Upper lobe of left lung (tissue), 6 donors: Measurements from ENCODE around the gene FKBP1A. TPM values are rescaled to one million over a fixed set of nuclear protein-coding genes. Genes with fewer than 3 reads are reported as not detected.
"Not testable (repeated sequence)": the region's sequence is repeated elsewhere in the genome, so short reads cannot be mapped to it uniquely, and the experiment has no call there.

ENCODE experiments used
- ATAC-seq, 2 donors: fragments of 200-7000 bp; cut with Tn5 transposase; one replicate each; pipeline ENCODE4 v1.9.1; 2022; ENCODE audit warnings: mild to moderate bottlenecking in 2 of 2, moderate library complexity in 2 of 2; ENCODE audit not compliant: low FRiP score in 2 of 2
- DNase-seq, 2 donors: peaks; one replicate each; pipeline ENCODE4 v3.0.0-alpha.2; 2019 to 2020
- H3K27ac ChIP-seq, 4 donors: fragments of 200-600 bp; sonication (generic); one replicate each; pipeline ENCODE4 v1.5.1; 2016 to 2019
- H3K27me3 ChIP-seq, 4 donors: fragments of 200-600 bp; sonication (generic); one replicate each; pipeline ENCODE4 v1.5.1; 2017 to 2019
- H3K36me3 ChIP-seq, 4 donors: fragments of 200-600 bp; sonication (generic); one replicate each; pipeline ENCODE4 v1.5.1; 2016 to 2019
- H3K4me1 ChIP-seq, 4 donors: fragments of 200-600 bp; sonication (generic); one replicate each; pipeline ENCODE4 v1.5.1; 2018 to 2019
- H3K4me3 ChIP-seq, 4 donors: fragments of 200-600 bp; sonication (generic); one replicate each; pipeline ENCODE4 v1.5.1; 2017 to 2019; ENCODE audit warnings: mild to moderate bottlenecking in 2 of 4, moderate library complexity in 1 of 4
- H3K9me3 ChIP-seq, 4 donors: fragments of 200-600 bp; sonication (generic); one replicate each; pipeline ENCODE4 v1.5.1; 2018 to 2019
- EP300 ChIP-seq, 4 donors: sonication (generic); formaldehyde crosslinking; IDR thresholded peaks; one replicate each; pipeline ENCODE4 v1.5.1; 2017; ENCODE audit warnings: antibody characterized with exemption in 4 of 4, control low read depth in 2 of 4
- POLR2A ChIP-seq, 4 donors: fragments of 450-650 bp; IDR thresholded peaks; one replicate each; pipeline ENCODE4 v1.5.1; 2016 to 2017; ENCODE audit warnings: antibody characterized with exemption in 4 of 4, mild to moderate bottlenecking in 2 of 4
- POLR2AphosphoS5 ChIP-seq, 2 donors: sonication (generic); formaldehyde crosslinking; IDR thresholded peaks; one replicate each; pipeline ENCODE4 v1.5.1; 2017; ENCODE audit warnings: antibody characterized with exemption in 2 of 2
- WGBS, 2 donors: methylation state at CpG; one replicate each; pipeline ENCODE4 v1.1.5; 2017 to 2018; 5-methylcytosine and 5-hydroxymethylcytosine counted together
- total RNA-seq, 6 donors: library from RNA; depleted of rRNA in 4 of 6; stranded (reverse); fragments of >200 nt in 4 of 6; gene quantifications; one replicate each; pipeline versions ENCODE4 v1.1.0 to v1.2.1, GENCODE V29; 2016 to 2021
- TF ChIP-seq, protein P1 (sequence below), 6 experiments: fragments of 450-650 bp in 4 of 6; fragments of 200-600 bp in 2 of 6; sonication (generic) in 2 of 6; IDR thresholded peaks; one replicate each; pipeline ENCODE4 v1.5.1; 2016 to 2019; ENCODE audit warnings: antibody characterized with exemption in 6 of 6
- donor health status: DM: no; HTN: no; CAD: no; lungs with moderate emphysema.
- donor health status: DM: no; HTN: yes; CAD: no; lungs with severe emphysema.

Gene FKBP1A
- total RNA-seq, 6 donors from 2014 or later, result 75.4 to 328 (median 160) TPM

- Histone ChIP-seq H3K4me3 (no peak overlapping the region), H3K27me3 (no peaks in the 10 kb centered on the region), H3K36me3 (no peaks in the 10 kb centered on the region), H3K9me3 (no peaks in the 10 kb centered on the region), H3K4me1 (peaks cover 0 to 2% (median 0%) of the 10 kb centered on the region in 4 donors), H3K27ac (no peak overlapping the region)
- no peak for ATAC-seq
- DNase-seq, result no peak
- TF ChIP-seq POLR2A (IDR thresholded peaks at IDR 0.05), result no peak
- TF ChIP-seq POLR2AphosphoS5 (IDR thresholded peaks at IDR 0.05), result no peak
- TF ChIP-seq, protein P1, sequence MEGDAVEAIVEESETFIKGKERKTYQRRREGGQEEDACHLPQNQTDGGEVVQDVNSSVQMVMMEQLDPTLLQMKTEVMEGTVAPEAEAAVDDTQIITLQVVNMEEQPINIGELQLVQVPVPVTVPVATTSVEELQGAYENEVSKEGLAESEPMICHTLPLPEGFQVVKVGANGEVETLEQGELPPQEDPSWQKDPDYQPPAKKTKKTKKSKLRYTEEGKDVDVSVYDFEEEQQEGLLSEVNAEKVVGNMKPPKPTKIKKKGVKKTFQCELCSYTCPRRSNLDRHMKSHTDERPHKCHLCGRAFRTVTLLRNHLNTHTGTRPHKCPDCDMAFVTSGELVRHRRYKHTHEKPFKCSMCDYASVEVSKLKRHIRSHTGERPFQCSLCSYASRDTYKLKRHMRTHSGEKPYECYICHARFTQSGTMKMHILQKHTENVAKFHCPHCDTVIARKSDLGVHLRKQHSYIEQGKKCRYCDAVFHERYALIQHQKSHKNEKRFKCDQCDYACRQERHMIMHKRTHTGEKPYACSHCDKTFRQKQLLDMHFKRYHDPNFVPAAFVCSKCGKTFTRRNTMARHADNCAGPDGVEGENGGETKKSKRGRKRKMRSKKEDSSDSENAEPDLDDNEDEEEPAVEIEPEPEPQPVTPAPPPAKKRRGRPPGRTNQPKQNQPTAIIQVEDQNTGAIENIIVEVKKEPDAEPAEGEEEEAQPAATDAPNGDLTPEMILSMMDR (IDR thresholded peaks at IDR 0.05), result no peak
- TF ChIP-seq EP300 (IDR thresholded peaks at IDR 0.05), result no peak
- WGBS, 2 donors, result 55 to 90% methylated on average over 1 of the region's 1 CpG
Observed at GRCh38 chr20:1403624-1404023, 10.8 kb upstream of the FKBP1A start.

DNA sequence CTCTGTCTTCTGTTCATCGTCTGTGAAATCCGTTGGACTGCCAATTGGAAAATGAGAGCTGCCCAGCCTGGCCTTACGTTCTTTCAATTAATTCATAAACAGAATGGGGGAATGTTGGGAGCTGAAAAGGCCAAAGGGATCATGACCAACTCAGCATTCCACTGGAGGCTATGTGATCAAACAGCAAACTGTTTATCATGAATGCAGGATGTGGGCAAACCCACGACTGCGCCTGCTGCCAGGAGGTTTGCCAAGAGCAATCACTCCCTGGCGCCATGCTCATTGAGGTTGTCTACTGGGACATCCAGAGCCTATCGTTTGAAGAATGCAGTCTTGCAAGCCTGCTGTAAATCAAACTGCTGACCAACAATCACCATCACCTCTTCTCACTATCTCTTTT is 9.3 kb upstream of the FKBP1A start:
- H3K27ac ChIP-seq, result no peak overlapping the region
- TF ChIP-seq, protein P1 (IDR thresholded peaks at IDR 0.05), result no peak
- TF ChIP-seq EP300 (IDR thresholded peaks at IDR 0.05) (no peak), POLR2AphosphoS5 (IDR thresholded peaks at IDR 0.05) (no peak), POLR2A (IDR thresholded peaks at IDR 0.05) (no peak)
- 66 to 69% methylated on average over 7 of the region's 7 CpGs for WGBS, 2 donors
- ATAC-seq (no peak), DNase-seq (no peak)
- H3K4me1 ChIP-seq, result peaks cover 2 to 10% (median 4%) of the 10 kb centered on the region in 4 donors
- no peaks in the 10 kb centered on the region for H3K9me3 ChIP-seq
- no peaks in the 10 kb centered on the region for H3K36me3 ChIP-seq
- no peak overlapping the region for H3K4me3 ChIP-seq
- H3K27me3 ChIP-seq, result no peaks in the 10 kb centered on the region

DNA sequence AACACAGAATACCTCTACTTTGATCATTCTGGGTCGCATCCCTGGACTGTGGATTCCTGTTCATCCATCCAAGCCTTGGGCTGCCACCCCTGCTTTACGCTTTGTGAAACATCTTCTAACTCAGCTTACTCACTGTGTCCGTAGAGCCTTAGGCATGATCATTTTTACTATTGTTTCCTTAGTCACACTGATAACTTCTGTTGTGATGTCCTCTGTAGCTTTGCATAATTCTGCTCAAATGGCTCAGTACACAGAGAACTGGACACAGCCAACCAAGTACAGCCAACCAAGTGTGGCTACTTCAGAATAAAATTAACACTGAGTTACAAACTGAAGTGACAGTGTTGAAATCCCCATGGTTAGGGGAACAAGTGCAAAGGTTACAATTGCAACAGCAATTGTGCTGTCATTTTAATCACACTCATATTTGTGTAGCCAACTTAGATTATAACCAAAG is 8.6 kb upstream of the FKBP1A start:
- Histone ChIP-seq H3K4me3 (no peak overlapping the region), H3K27me3 (no peaks in the 10 kb centered on the region), H3K27ac (no peak overlapping the region), H3K9me3 (no peaks in the 10 kb centered on the region), H3K4me1 (peaks cover 5 to 14% (median 7%) of the 10 kb centered on the region in 4 donors), H3K36me3 (no peaks in the 10 kb centered on the region)
- TF ChIP-seq POLR2A (IDR thresholded peaks at IDR 0.05) (no peak), POLR2AphosphoS5 (IDR thresholded peaks at IDR 0.05) (no peak), EP300 (IDR thresholded peaks at IDR 0.05) (no peak)
- TF ChIP-seq, protein P1 (IDR thresholded peaks at IDR 0.05), result no peak
- DNase-seq (no peak), ATAC-seq (no peak)
- WGBS, 2 donors, result 96 to 98% methylated on average over 3 of the region's 3 CpGs

DNA sequence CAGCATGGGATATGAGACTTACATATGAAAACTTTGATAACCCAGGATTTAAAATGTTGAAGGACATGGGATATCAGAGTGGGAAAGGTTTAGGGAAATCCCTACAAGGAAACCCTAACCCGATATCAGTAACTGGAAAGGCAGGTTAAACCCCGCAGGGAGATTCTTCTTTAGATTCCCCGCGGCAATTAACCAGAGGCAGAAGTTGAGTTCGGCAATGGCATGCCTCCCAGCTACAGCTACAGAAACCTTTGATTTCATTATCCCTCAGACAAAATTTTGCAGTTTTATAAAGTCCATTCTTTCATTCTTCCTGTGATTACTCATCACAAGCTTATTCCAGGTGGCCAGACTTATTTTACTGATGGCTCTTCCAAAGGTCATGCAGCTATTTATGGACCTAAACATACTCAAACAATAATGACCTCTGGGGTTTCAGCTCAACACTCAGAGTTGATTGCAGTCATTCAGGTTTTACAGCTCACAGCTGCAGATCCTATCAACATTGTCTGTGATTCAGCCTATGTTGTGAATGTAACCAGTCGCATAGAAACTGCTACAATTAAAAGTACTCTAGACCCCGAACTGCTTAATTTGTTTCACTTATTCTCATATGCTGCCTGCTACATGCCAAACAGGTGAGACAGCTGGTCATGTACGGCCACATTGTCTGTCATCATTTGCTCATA is 7.0 kb upstream of the FKBP1A start:
- ATAC-seq, H3K27me3 ChIP-seq, H3K36me3 ChIP-seq, H3K4me3 ChIP-seq, DNase-seq, H3K9me3 ChIP-seq, H3K27ac ChIP-seq: not testable (repeated sequence)
- WGBS, 2 donors, result 71 to 80% methylated on average over 8 of the region's 8 CpGs
- peaks cover 5 to 17% (median 11%) of the 10 kb centered on the region in 4 donors for H3K4me1 ChIP-seq

- WGBS, 2 donors, result 65 to 70% methylated on average over 7 of the region's 7 CpGs
- H3K4me1 ChIP-seq, result peaks cover 9 to 32% (median 24%) of the 10 kb centered on the region in 4 donors
- H3K36me3 ChIP-seq, H3K9me3 ChIP-seq, DNase-seq, H3K27ac ChIP-seq, H3K4me3 ChIP-seq, ATAC-seq, H3K27me3 ChIP-seq: not testable (repeated sequence)
Observed at GRCh38 chr20:1398185-1398584, 5.3 kb upstream of the FKBP1A start.

DNA sequence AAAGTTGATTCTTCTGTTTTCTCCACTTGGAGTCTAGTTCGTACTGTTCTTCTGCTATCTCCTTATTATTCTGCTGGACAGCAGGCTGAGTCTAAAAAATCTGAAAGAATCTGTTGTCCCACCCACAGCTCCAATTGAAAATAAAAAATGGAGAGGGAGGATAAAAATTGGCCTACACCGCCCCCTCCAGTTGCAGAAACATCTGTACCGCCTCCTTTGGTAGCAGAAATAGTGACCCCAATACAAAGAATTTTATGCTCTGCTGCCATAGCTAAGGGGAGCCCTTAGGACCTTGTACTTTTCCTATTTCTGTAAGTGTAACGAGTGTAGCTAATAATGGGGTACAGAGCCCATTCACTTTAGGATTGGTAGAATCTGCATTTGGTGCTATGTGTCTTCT is 4.9 kb upstream of the FKBP1A start:
- Histone ChIP-seq H3K4me3 (no peak overlapping the region), H3K27ac (peak overlapping the region in 2 of 4 donors; percentile 59 to 79), H3K4me1 (peaks cover 9 to 32% (median 25%) of the 10 kb centered on the region in 4 donors), H3K27me3 (no peaks in the 10 kb centered on the region), H3K9me3 (no peaks in the 10 kb centered on the region), H3K36me3 (no peaks in the 10 kb centered on the region)
- 80 to 90% methylated on average over 4 of the region's 4 CpGs for WGBS, 2 donors
- ATAC-seq (no peak), DNase-seq (no peak)
- TF ChIP-seq POLR2AphosphoS5 (IDR thresholded peaks at IDR 0.05) (no peak), POLR2A (IDR thresholded peaks at IDR 0.05) (no peak), EP300 (IDR thresholded peaks at IDR 0.05) (no peak)
- TF ChIP-seq, protein P1 (IDR thresholded peaks at IDR 0.05), result no peak
